Endothelial cell of umbilical vein (primary cell): ENCODE data around the gene PRKG1.

Experiments
- FOS ChIP-seq: IDR thresholded peaks from 2 replicates; pipeline ENCODE4 v1.6.1; 2011; ENCODE audit warnings: mild to moderate bottlenecking, low read length, moderate library complexity, borderline replicate concordance; ENCODE audit not compliant: insufficient read depth
- JUN ChIP-seq: IDR thresholded peaks from 2 replicates; pipeline ENCODE4 v1.6.1; 2011; ENCODE audit warnings: borderline replicate concordance, low read depth; ENCODE audit not compliant: insufficient read length, insufficient read depth
- POLR2A ChIP-seq: IDR thresholded peaks from 2 replicates; pipeline ENCODE4 v1.6.1; 2012; ENCODE audit warnings: low read depth, mild to moderate bottlenecking, control low read depth, low read length
- POLR2AphosphoS5 ChIP-seq: IDR thresholded peaks from 2 replicates; pipeline ENCODE4 v1.6.1; 2012; ENCODE audit warnings: low read depth, mild to moderate bottlenecking, control low read depth, low read length, moderate library complexity; ENCODE audit not compliant: insufficient read depth
- TF ChIP-seq, protein P1 (sequence below), 2 donors: IDR thresholded peaks; 1 replicate in 1 of 2; 2 replicates in 1 of 2; pipeline ENCODE4 v1.5.1; 2011; ENCODE audit warnings: low read length in 2 of 2, mild to moderate bottlenecking in 2 of 2, moderate library complexity in 2 of 2, control low read depth in 1 of 2, inconsistent platforms in 1 of 2, low read depth in 1 of 2; ENCODE audit not compliant: insufficient read depth in 1 of 2; ENCODE audit errors: extremely low read depth in 1 of 2
- TF ChIP-seq, protein P2 (sequence below): IDR thresholded peaks from 2 replicates; pipeline ENCODE4 v1.6.1; 2011; ENCODE audit not compliant: insufficient read depth, insufficient read length

DNA sequence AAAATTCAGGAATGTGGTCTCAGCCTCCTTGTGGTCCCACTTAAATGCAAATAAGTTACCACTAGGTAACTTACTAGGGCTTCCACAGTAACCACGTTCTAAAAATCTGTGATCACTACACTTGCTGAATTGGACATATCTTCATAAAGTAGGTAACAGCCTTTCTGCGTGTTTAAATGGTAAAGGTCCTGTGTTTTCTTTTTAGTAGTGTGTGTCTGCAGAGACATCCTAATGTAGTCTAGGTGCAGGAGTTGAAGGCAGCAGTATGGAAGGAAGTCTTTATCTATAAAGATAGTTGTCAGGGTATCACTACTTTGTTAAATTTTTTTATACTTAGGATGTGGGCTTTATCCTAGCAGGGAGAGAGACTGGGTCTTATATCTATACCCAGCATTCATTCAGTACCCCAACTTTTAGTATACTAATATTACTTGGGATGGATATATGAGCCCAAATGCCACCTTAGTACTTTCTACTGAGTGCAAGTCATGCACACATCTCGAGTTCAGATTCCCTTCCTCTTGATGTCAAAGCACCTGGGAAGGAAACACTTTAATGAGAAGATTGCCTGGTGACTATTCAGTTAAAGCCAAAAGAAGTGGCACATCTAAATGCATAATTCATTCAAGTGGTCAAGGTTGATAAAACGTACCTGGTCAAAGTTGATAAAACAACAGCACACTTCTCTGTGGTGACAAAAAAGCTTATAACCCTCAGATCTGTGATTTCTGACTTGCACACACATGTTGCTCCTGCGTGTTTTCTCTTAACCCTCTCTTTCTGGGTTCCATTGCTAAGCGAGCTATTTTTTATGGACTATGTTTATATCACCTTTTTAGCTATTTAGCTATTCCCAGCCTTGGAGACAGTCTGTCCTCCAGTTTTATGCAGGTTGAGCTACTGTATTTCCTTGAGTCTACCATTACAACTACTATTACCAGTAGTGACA, 958.7 kb downstream of the PRKG1 start:
- TF ChIP-seq, protein P1, sequence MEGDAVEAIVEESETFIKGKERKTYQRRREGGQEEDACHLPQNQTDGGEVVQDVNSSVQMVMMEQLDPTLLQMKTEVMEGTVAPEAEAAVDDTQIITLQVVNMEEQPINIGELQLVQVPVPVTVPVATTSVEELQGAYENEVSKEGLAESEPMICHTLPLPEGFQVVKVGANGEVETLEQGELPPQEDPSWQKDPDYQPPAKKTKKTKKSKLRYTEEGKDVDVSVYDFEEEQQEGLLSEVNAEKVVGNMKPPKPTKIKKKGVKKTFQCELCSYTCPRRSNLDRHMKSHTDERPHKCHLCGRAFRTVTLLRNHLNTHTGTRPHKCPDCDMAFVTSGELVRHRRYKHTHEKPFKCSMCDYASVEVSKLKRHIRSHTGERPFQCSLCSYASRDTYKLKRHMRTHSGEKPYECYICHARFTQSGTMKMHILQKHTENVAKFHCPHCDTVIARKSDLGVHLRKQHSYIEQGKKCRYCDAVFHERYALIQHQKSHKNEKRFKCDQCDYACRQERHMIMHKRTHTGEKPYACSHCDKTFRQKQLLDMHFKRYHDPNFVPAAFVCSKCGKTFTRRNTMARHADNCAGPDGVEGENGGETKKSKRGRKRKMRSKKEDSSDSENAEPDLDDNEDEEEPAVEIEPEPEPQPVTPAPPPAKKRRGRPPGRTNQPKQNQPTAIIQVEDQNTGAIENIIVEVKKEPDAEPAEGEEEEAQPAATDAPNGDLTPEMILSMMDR (IDR thresholded peaks at IDR 0.05; ENCODE audit: extremely low read depth in 1 of 2, insufficient read depth in 1 of 2, low read depth in 1 of 2, low read length in 2 of 2): no peak
- no peak for TF ChIP-seq POLR2A
- TF ChIP-seq, protein P2, sequence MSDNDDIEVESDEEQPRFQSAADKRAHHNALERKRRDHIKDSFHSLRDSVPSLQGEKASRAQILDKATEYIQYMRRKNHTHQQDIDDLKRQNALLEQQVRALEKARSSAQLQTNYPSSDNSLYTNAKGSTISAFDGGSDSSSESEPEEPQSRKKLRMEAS: no peak
- TF ChIP-seq JUN: no peak
- no peak for TF ChIP-seq POLR2AphosphoS5
- TF ChIP-seq FOS: no peak
